H9 (cell line): ENCODE results near the gene TNKS1BP1. TPM values are rescaled to one million over a fixed set of nuclear protein-coding genes. Genes with fewer than 3 reads are reported as not detected.

Source experiments
- DNase-seq: peaks from one replicate; pipeline ENCODE4 v3.0.0-alpha.2; 2017
- H2AFZ ChIP-seq: one replicate; pipeline ENCODE4 v1.6.1; 2013; ENCODE audit warnings: mild to moderate bottlenecking, low read length, control low read depth, moderate library complexity
- H2AK5ac ChIP-seq: 2 replicates; pipeline ENCODE4 v1.6.1; 2013; ENCODE audit warnings: low read length, control low read depth, mixed read lengths; ENCODE audit not compliant: insufficient read length
- H2BK120ac ChIP-seq: one replicate; pipeline ENCODE4 v1.6.1; 2013; ENCODE audit warnings: low read depth, mild to moderate bottlenecking, low read length, control low read depth, inconsistent platforms; ENCODE audit not compliant: poor library complexity, severe bottlenecking
- H2BK12ac ChIP-seq: 2 replicates; pipeline ENCODE4 v1.6.1; 2013; ENCODE audit warnings: low read length, control low read depth, mixed read lengths, low read depth; ENCODE audit not compliant: insufficient read length
- H2BK15ac ChIP-seq: 2 replicates; pipeline ENCODE4 v1.6.1; 2013; ENCODE audit warnings: low read depth, low read length, control low read depth
- H2BK20ac ChIP-seq: one replicate; pipeline ENCODE4 v1.6.1; 2013; ENCODE audit warnings: low read depth, mild to moderate bottlenecking, low read length, control low read depth, inconsistent platforms; ENCODE audit not compliant: poor library complexity, severe bottlenecking
- H2BK5ac ChIP-seq: 2 replicates; pipeline ENCODE4 v1.6.1; 2013; ENCODE audit warnings: low read length, control low read depth, mixed read lengths; ENCODE audit not compliant: insufficient read length
- H3K14ac ChIP-seq: 2 replicates; pipeline ENCODE4 v1.6.1; 2013; ENCODE audit warnings: low read length, control low read depth; ENCODE audit not compliant: insufficient read depth
- H3K18ac ChIP-seq: 2 replicates; pipeline ENCODE4 v1.6.1; 2013; ENCODE audit warnings: low read depth, mild to moderate bottlenecking, mixed read lengths, low read length, control low read depth; ENCODE audit not compliant: insufficient read length
- H3K23ac ChIP-seq: 2 replicates; pipeline ENCODE4 v1.6.1; 2013; ENCODE audit warnings: low read length, control low read depth, mixed read lengths, low read depth; ENCODE audit not compliant: insufficient read length
- H3K23me2 ChIP-seq: 2 replicates; pipeline ENCODE4 v1.6.1; 2013; ENCODE audit warnings: low read depth, mild to moderate bottlenecking, mixed read lengths, low read length, control low read depth; ENCODE audit not compliant: insufficient read length, poor library complexity, severe bottlenecking
- H3K27ac ChIP-seq: 2 replicates; pipeline ENCODE4 v1.5.1; 2013; ENCODE audit warnings: low read length, control low read depth, mixed read lengths, low read depth; ENCODE audit not compliant: insufficient read length
- H3K27me3 ChIP-seq: 2 replicates; pipeline ENCODE4 v1.6.1; 2013; ENCODE audit warnings: low read length, control low read depth, inconsistent platforms; ENCODE audit not compliant: insufficient read depth
- H3K4ac ChIP-seq: 2 replicates; pipeline ENCODE4 v1.6.1; 2013; ENCODE audit warnings: low read depth, mild to moderate bottlenecking, control low read depth, inconsistent platforms, low read length, moderate library complexity
- H3K4me1 ChIP-seq: 2 replicates; pipeline ENCODE4 v1.6.1; 2013; ENCODE audit warnings: low read length, control low read depth, inconsistent platforms; ENCODE audit not compliant: insufficient read depth
- H3K4me2 ChIP-seq: 2 replicates; pipeline ENCODE4 v1.6.1; 2013; ENCODE audit warnings: low read length, control low read depth, mixed read lengths; ENCODE audit not compliant: insufficient read length, insufficient read depth
- H3K56ac ChIP-seq: 2 replicates; pipeline ENCODE4 v1.6.1; 2013; ENCODE audit warnings: low read depth, mild to moderate bottlenecking, mixed read lengths, low read length, control low read depth; ENCODE audit not compliant: insufficient read length
- H3K79me1 ChIP-seq: 2 replicates; pipeline ENCODE4 v1.6.1; 2013; ENCODE audit warnings: low read depth, mild to moderate bottlenecking, moderate library complexity, low read length, control low read depth, inconsistent platforms; ENCODE audit not compliant: insufficient read depth, poor library complexity, severe bottlenecking
- H3K79me2 ChIP-seq: 2 replicates; pipeline ENCODE4 v1.6.1; 2013; ENCODE audit warnings: low read length, control low read depth, inconsistent platforms; ENCODE audit not compliant: insufficient read depth
- H3K9ac ChIP-seq: 2 replicates; pipeline ENCODE4 v1.6.1; 2013; ENCODE audit warnings: low read length, control low read depth, mixed read lengths; ENCODE audit not compliant: insufficient read length; ENCODE audit errors: extremely low read depth
- H3K9me3 ChIP-seq: one replicate; pipeline ENCODE4 v1.6.1; 2013; ENCODE audit warnings: low read depth, low read length, inconsistent platforms; ENCODE audit not compliant: control insufficient read depth
- H3T11ph ChIP-seq: one replicate; pipeline ENCODE4 v1.6.1; 2013; ENCODE audit warnings: mild to moderate bottlenecking, low read length, control low read depth, inconsistent platforms
- H4K20me1 ChIP-seq: one replicate; pipeline ENCODE4 v1.6.1; 2013; ENCODE audit not compliant: control insufficient read depth, insufficient read length, insufficient read depth
- H4K5ac ChIP-seq: 2 replicates; pipeline ENCODE4 v1.6.1; 2013; ENCODE audit warnings: low read depth, mild to moderate bottlenecking, mixed read lengths, low read length, control low read depth; ENCODE audit not compliant: insufficient read length
- H4K8ac ChIP-seq: replicated peaks from 2 replicates; pipeline ENCODE4 v1.6.1; 2013; ENCODE audit warnings: low read length, control low read depth, mixed read lengths, low read depth; ENCODE audit not compliant: insufficient read length
- H4K91ac ChIP-seq: 2 replicates; pipeline ENCODE4 v1.6.1; 2013; ENCODE audit warnings: low read depth, mild to moderate bottlenecking, moderate library complexity, mixed read lengths, low read length, control low read depth; ENCODE audit not compliant: insufficient read length
- H3K27ac Mint-ChIP-seq, 3 experiments: 2 replicates in 2 of 3; 3 replicates in 1 of 3; pipeline ENCODE4 v1.8.0; 2020 to 2021; ENCODE audit warnings: mixed read lengths in 3 of 3, mild to moderate bottlenecking in 1 of 3, moderate library complexity in 1 of 3
- H3K27me3 Mint-ChIP-seq: 2 replicates; pipeline ENCODE4 v1.8.0; 2021; ENCODE audit warnings: low read depth, mild to moderate bottlenecking, moderate library complexity, mixed read lengths
- H3K36me3 Mint-ChIP-seq, 3 experiments: 2 replicates in 2 of 3; 3 replicates in 1 of 3; pipeline ENCODE4 v1.8.0; 2020 to 2021; ENCODE audit warnings: low read depth in 3 of 3, mixed read lengths in 3 of 3; ENCODE audit not compliant: insufficient read depth in 1 of 3
- H3K4me1 Mint-ChIP-seq, 2 experiments: 2 replicates each; pipeline ENCODE4 v1.8.0; 2020; ENCODE audit warnings: mixed read lengths in 2 of 2
- H3K4me3 Mint-ChIP-seq, 2 experiments: 2 replicates in 1 of 2; 3 replicates in 1 of 2; pipeline ENCODE4 v1.8.0; 2020 to 2021; ENCODE audit warnings: mild to moderate bottlenecking in 2 of 2, mixed read lengths in 2 of 2, moderate library complexity in 1 of 2
- H3K9me3 Mint-ChIP-seq, 2 experiments: 2 replicates in 1 of 2; 3 replicates in 1 of 2; pipeline ENCODE4 v1.8.0; 2020; ENCODE audit warnings: mild to moderate bottlenecking in 2 of 2, mixed read lengths in 2 of 2, moderate library complexity in 1 of 2
- CTCF ChIP-seq: fragments of 200-600 bp; sonication (generic); conservative IDR thresholded peaks from 3 replicates; pipeline ENCODE4 v1.8.0; 2021; ENCODE audit warnings: antibody characterized with exemption, mild to moderate bottlenecking
- WGBS: extraction: QIAGEN DNeasy Blood & Tissue Kit; methylation state at CpG from one replicate; pipeline ENCODE4 v1.1.7; 2013; ENCODE audit warnings: missing lambda C conversion rate, low lambda C conversion rate, mixed read lengths; ENCODE audit not compliant: insufficient read length; ENCODE audit errors: extremely low coverage; 5-methylcytosine and 5-hydroxymethylcytosine counted together
- total RNA-seq: library from RNA; stranded (reverse); gene quantifications from 2 replicates; pipeline ENCODE4 v1.2.1, GENCODE V29; 2021

TNKS1BP1 gene
- total RNA-seq, 1 experiment from 2014 or later, result 130 TPM

DNA sequence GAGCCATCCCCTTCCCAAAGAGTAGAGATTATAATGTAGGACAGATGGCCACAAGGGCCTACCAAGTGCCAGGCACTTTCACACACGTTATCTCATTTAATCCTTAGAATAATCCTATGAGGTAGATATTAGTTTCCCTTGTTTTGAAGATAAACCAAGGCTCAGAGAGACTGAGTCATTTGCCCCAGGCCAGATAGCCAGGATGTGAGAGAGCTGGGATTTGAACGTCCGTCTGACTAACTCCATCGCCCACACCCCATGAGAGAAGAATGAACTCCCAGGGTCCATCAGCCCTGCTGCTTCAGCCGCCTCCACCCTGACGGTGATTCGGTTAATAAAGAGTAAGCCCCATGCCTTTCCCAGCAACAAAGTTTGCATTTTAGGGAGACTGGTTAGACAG, 45.5 kb upstream of the TNKS1BP1 start:
- TF ChIP-seq CTCF, result no peak

More for the DNA sequence above, 45.5 kb upstream of the TNKS1BP1 start:
- Histone ChIP-seq H3T11ph (no peak overlapping the region), H2BK20ac (no peak overlapping the region), H3K27ac (no peak overlapping the region), H2BK5ac (no peak overlapping the region), H4K8ac (no peak overlapping the region), H3K79me2 (no peaks in the 10 kb centered on the region), H2BK120ac (no peak overlapping the region), H2BK15ac (no peak overlapping the region), H3K4me2 (no peak overlapping the region), H3K23ac (no peak overlapping the region), H2AK5ac (no peak overlapping the region), H3K4me1 (peaks cover 4% of the 10 kb centered on the region), H3K4ac (no peak overlapping the region), H3K9ac (no peak overlapping the region), H4K20me1 (no peaks in the 10 kb centered on the region), H3K14ac (no peak overlapping the region), H3K27me3 (no peaks in the 10 kb centered on the region), H2AFZ (no peak overlapping the region), H3K56ac (no peak overlapping the region), H3K79me1 (no peaks in the 10 kb centered on the region), H3K18ac (no peak overlapping the region), H3K23me2 (no peaks in the 10 kb centered on the region), H2BK12ac (no peak overlapping the region), H4K91ac (no peak overlapping the region), H3K9me3 (no peaks in the 10 kb centered on the region), H4K5ac (no peak overlapping the region)
- Mint-ChIP-seq H3K27ac (no peak overlapping the region; a peak in 1 of 7 replicates), H3K9me3 (no peaks in the 10 kb centered on the region), H3K4me1 (peaks cover 16% of the 10 kb centered on the region in 2 experiments), H3K36me3 (no peaks in the 10 kb centered on the region), H3K27me3 (peaks cover 16% of the 10 kb centered on the region), H3K4me3 (no peak overlapping the region)
- DNase-seq, result no peak
- no CpG with 5 or more reads among the region's 7 CpGs for WGBS
